NCI-H69 (cell line): ENCODE results near the gene UCHL3.
A peak's percentile ranks its signal among the peaks of the same experiment; 100 is the strongest.

Experiments used
- DNase-seq: peaks from one replicate; lab custom pipeline; 2025; lab: John Stamatoyannopoulos, UW

UCHL3 gene

GRCh38 chr13:75550159-75550567 lies 572 bp downstream of the UCHL3 start:
- DNase-seq = peak; percentile 53

- no peak for DNase-seq
Observed at GRCh38 chr13:75554464-75554863, 4.9 kb downstream of the UCHL3 start.

- no peak for DNase-seq
Observed at GRCh38 chr13:75554981-75555380, 5.4 kb downstream of the UCHL3 start.

DNA sequence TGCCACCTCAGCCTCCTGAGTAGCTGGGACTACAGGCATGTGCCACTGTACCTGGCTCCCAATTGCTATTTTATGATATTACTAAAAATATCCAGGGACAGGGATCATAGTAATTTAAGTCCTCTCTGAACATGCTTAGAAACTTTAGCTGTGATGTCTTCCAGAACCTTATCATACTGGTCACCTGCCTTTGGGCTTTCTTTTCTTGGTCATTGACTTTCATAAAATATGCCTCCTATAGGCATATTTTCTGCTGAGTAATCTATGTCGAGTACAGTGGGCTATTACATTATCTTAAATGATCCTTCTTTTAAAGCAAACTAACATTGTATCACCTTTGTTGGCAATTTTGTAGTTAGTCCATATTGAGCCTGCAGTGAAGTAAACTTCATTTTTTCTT lies 6.2 kb downstream of the UCHL3 start:
- no peak for DNase-seq

GRCh38 chr13:75556961-75557360 lies 7.4 kb downstream of the UCHL3 start:
- no peak for DNase-seq

- no peak for DNase-seq
Observed at GRCh38 chr13:75558145-75558840, 8.7 kb downstream of the UCHL3 start.

DNA sequence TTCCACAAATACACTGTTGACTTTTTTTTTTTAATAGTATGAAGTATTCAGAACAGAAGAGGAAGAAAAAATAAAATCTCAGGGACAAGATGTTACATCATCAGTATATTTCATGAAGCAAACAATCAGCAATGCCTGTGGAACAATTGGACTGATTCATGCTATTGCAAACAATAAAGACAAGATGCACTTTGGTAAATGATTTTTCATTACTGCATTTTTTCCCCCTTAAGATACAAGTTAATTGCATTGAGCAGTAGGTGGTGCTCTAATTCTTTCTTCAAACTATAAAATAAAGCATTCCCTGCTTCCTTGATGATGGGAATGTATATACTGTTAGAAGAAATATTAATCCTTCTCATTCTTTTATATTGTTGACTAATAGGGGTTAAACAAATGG lies 17.1 kb downstream of the UCHL3 start:
- peak; percentile 11 for DNase-seq

GRCh38 chr13:75569576-75569975 lies 20.0 kb downstream of the UCHL3 start:
- DNase-seq = no peak

DNA sequence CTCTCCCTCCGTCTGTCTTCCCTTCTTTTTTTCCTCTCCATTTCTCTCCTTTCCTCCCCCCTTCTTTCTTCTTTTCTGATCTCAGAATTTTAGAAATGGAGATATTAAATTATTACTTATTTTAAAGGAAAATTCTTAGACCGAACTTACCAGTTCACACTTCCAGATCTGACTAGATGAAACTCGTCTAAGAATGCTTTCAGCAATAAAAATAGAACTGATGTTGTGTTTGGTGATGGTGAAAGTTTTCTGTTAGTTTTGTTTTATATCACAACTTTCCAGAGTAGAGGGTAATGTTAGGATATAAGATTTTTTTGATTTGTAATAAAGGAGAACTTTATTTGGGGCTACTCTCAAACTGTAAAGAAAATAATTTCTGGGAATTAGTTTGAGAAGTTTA lies 29.9 kb downstream of the UCHL3 start:
- no peak for DNase-seq

GRCh38 chr13:75581874-75582640 lies 32.5 kb downstream of the UCHL3 start:
- DNase-seq = no peak

DNA sequence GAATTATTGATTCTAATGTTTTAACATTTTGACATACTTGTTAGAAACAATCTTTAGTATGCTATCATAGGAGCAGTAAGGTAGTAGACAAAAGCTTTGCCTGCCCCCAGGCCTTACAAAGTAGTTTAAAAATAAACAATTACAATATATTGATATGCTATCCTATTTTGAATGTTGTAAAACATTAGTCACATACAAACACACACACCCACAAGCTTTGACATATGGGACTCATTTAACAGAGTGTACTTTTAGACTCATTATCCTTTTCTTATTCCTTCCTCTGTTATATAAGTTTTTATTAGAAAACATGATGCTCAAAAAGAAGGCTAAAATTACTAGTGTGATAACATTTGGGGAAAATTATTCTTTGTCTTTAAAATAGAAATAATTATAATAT lies 33.5 kb downstream of the UCHL3 start:
- DNase-seq = no peak

GRCh38 chr13:75585153-75585552 lies 35.6 kb downstream of the UCHL3 start:
- no peak for DNase-seq

DNA sequence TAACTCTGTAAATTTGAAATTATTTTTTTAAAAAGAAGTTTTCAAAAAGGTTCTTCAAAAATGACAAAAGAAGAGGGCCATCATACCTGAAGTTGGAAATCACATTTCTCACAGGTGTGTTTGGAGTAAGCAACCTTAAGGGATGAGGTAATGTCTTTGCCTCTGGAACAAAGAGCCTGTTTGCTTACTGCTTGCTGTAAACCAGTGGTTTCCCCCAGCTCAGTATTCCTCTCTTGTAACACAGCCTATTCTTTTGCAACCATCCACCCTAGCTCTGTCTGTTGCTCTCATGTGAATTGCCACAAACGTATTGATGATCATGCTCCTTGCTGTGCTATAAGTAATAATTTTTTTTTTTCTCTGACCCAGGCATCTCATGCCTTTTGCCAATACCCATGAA lies 38.1 kb downstream of the UCHL3 start:
- DNase-seq = peak; percentile 1

- no peak for DNase-seq
Observed at GRCh38 chr13:75596657-75597182, 47.1 kb downstream of the UCHL3 start.

GRCh38 chr13:75600371-75600770 lies 50.8 kb downstream of the UCHL3 start:
- DNase-seq = no peak

DNA sequence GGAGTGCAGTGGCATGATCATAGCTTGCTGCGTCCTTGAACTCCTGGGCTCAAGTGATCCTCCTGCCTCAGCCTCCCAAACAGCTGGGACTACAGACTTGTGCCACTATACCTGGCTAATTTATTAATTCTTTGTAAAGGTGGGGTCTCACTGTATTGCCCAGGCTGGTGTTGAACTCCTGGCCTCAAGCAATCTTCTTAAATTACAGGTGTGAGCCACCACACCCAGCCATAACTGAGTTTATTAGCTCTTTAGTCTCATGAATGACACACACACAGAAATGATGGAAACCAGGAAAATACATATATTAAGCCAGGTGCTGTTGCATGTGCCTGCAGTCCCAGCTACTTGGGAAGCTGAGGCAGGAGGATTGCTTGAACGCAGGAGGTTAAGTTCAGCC lies 53.4 kb downstream of the UCHL3 start:
- no peak for DNase-seq

DNA sequence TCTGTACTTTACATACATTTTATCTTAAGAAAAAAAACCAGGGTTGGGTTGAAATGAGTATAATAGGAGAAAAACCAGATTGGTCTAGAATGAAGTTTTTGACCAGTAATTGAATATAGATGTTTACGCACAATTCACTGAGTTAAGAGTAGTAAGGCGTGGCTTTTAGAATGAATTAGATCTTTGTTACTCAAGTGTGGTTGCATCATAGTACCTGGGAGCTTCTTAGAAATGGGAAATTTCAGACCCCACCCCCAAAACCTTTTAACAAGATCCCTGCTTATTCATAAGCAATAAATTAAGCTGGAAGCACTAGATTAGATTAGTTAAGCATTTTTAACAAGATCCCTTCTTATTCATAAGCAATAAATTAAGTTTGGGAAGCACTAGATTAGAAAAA lies 57.9 kb downstream of the UCHL3 start:
- peak; percentile 1 for DNase-seq

DNA sequence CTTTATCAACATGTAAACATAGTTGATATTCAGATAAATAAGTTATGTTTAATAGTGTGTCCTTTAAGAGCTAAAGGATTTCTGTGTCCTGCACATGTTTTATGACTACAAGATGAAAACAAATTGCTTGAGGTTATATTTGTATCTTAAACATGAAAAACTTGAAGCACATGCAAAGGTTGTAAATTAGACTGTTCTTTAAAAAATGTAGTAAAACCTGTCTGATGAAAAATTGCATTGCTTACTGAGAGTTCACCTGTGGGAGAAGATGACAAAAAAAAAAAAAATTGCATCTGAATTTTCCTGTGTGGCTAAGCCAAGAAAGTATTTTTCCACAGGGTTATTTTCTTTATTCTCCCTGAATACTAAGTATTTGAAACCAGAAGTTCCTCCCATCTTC lies 60.9 kb downstream of the UCHL3 start:
- DNase-seq = no peak

DNA sequence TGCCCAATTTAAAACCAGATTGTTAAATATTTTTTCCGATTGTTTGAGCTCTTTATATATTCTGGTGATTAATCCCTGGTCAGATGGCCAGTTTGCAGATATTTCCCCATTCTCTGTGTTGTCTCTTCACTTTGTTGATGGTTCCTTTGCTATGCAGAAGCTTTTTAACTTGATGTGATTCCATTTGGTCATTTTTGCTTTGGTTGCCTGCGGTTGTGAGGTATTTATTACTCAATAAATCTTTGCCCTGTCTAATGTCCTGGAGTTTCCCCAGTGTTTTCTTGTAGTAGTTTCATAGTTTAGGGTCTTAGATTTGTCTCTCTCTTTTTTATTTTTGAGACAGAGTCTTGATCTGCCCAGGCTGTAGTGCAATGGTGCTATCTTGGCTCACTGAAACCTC lies 62.8 kb downstream of the UCHL3 start:
- DNase-seq = no peak

DNA sequence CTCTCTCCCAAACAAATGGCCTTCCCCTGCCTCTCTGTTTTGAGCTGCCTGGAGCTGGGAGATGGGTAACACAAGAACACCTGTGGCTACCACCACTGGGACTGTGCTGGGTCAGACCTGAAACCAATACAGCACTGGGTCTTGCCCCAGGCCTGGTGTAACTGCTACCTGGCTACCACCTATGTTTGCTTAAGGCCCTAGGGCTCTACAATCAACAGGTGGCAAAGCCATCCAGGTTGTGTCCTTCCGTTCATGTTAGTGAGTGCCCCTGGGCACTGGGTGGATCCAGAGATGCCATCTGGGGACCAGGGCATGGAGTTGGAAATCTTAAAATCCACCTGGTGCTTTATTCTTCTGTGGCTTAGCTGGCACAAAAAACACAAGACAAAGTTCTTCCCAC lies 67.6 kb downstream of the UCHL3 start:
- peak; percentile 26 for DNase-seq

DNA sequence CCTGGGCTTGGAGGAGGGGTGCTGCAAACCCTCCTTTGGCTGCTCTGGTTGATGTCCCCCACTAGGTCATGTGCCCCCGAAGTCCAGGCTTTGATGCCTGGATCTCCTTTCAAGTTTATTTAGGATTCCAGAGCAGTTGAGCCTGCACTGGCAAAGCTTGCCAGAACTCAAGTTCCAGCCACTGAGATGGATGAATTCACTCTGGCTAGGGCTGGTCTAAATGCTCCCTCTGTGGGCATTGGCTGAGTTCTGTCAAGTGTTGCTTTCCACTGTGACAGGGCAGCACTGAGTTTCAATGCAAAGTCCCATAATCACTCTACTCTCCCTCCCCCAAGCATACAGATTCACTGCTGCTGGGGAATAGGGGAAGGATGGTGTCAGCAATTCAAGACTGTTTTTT lies 68.7 kb downstream of the UCHL3 start:
- no peak for DNase-seq

GRCh38 chr13:75620020-75620419 lies 70.4 kb downstream of the UCHL3 start:
- DNase-seq = no peak

DNA sequence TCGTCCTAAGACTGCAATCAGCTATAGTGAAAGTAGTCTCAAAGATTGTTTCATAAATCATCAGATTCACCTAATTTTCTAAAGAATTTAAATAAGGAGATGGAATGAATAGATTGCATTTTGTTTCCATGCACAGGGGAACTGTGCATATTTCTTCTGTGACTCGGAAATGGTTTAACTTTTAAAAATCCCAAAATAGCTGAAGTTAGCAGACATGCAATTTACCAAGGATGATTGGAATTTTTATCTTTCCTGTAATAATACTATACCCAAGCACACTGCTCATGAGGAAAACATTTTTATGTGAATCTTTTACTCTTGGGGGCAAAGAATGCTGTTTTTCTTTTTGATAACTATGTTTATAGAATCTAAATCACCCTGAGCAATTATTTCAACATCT lies 71.6 kb downstream of the UCHL3 start:
- DNase-seq = no peak

DNA sequence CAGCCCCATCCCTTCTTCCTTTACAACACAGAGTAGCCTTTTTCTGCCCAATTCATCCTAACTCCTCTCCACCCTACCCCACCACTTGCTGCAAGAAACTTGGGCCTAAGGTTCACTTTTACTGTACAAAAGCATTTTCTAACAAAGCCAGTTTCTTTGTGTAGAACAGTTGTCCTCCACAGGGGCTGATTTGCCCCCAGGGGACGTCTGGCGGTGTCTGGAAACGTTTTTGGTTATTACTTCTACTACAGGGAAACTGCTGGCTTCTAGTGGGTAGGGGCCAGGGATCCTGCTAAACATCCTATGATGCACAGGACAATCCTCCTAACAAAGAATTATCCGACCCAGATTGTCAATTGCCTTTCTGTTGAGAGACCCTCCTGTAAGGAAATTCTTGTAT lies 79.2 kb downstream of the UCHL3 start:
- DNase-seq = peak; percentile 2
